OCI-LY3 (cell line): ENCODE measurements around the gene TUBA4B.

Experiments used
- EZH2phosphoT487 ChIP-seq: fragments of 200-600 bp; shearing (Covaris generic); IDR thresholded peaks from 2 replicates; pipeline ENCODE4 v1.6.1; 2018; ENCODE audit warnings: antibody characterized with exemption, mixed run types, low read depth
- TF ChIP-seq, protein P1 (sequence below): fragments of 200-600, 300-600 bp; sonication (generic); IDR thresholded peaks from 2 replicates; pipeline ENCODE4 v1.5.1; 2014; ENCODE audit warnings: antibody characterized with exemption, low read length, low read depth

DNA sequence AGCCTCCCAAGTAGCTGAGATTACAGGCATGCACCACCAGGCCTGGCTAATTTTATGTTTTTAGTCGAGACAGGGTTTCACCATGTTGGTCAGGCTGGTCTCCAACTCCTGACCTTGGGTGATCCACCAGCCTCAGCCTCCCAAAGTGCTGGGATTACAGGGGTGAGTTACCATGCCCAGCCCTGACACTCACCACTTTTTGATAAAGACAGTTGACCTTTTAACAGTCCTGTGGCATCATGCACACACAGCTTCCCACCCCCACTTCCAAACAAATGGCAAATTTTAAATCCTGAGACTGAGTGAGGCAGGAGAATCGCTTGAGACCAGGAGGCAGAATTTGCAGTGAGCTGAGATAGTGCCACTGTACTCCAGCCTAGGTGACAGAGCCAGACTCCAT, 20.0 kb downstream of the TUBA4B start:
- TF ChIP-seq, protein P1, sequence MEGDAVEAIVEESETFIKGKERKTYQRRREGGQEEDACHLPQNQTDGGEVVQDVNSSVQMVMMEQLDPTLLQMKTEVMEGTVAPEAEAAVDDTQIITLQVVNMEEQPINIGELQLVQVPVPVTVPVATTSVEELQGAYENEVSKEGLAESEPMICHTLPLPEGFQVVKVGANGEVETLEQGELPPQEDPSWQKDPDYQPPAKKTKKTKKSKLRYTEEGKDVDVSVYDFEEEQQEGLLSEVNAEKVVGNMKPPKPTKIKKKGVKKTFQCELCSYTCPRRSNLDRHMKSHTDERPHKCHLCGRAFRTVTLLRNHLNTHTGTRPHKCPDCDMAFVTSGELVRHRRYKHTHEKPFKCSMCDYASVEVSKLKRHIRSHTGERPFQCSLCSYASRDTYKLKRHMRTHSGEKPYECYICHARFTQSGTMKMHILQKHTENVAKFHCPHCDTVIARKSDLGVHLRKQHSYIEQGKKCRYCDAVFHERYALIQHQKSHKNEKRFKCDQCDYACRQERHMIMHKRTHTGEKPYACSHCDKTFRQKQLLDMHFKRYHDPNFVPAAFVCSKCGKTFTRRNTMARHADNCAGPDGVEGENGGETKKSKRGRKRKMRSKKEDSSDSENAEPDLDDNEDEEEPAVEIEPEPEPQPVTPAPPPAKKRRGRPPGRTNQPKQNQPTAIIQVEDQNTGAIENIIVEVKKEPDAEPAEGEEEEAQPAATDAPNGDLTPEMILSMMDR, result no peak
- no peak for TF ChIP-seq EZH2phosphoT487
